ENCODE measurements around the gene KSR2.

Gene KSR2

GRCh38 chr12:117674313-117674712, 294.5 kb downstream of the KSR2 start:
- Histone ChIP-seq H3K9me2 (replicated peaks; ENCODE audit: control insufficient read depth, low read length) (no peaks in the 10 kb centered on the region), H3K27ac (ENCODE audit: low read depth, low read length) (no peak overlapping the region), H3K36me3 (ENCODE audit: control insufficient read depth, low read length) (no peaks in the 10 kb centered on the region), H3K4me2 (ENCODE audit: low read length) (no peak overlapping the region), H4K20me1 (ENCODE audit: control insufficient read depth, insufficient read depth, low read depth, low read length) (no peaks in the 10 kb centered on the region), H3F3A (ENCODE audit: control insufficient read depth, insufficient read depth) (no peaks in the 10 kb centered on the region), H3K27me3 (ENCODE audit: control insufficient read depth, low read length) (0 out of 2 replicates have a peak, but pooled peaks cover 2% of the 10 kb centered on the region), H3K4me1 (ENCODE audit: control insufficient read depth, low read length) (no peaks in the 10 kb centered on the region), H3K4me3 (ENCODE audit: low read length) (no peak overlapping the region), H3K9me3 (ENCODE audit: control insufficient read depth, insufficient read depth, low read length) (no peaks in the 10 kb centered on the region), H3K79me2 (ENCODE audit: control insufficient read depth, low read length) (no peaks in the 10 kb centered on the region)
- TF ChIP-seq EZH2phosphoT487 (IDR thresholded peaks at IDR 0.05; ENCODE audit: borderline replicate concordance, low read length), result no peak
- TF ChIP-seq CTCF (IDR thresholded peaks at IDR 0.05; ENCODE audit: low read depth, low read length, poor library complexity, severe bottlenecking), result no peak

- Histone ChIP-seq H3K36me3 (ENCODE audit: control insufficient read depth, low read length) (no peaks in the 10 kb centered on the region), H3K4me1 (ENCODE audit: control insufficient read depth, low read length) (no peaks in the 10 kb centered on the region), H3K27ac (ENCODE audit: low read depth, low read length) (no peak overlapping the region), H3K9me3 (ENCODE audit: control insufficient read depth, insufficient read depth, low read length) (no peaks in the 10 kb centered on the region), H3K4me3 (ENCODE audit: low read length) (no peak overlapping the region), H3K79me2 (ENCODE audit: control insufficient read depth, low read length) (no peaks in the 10 kb centered on the region), H3K9me2 (replicated peaks; ENCODE audit: control insufficient read depth, low read length) (no peaks in the 10 kb centered on the region), H4K20me1 (ENCODE audit: control insufficient read depth, insufficient read depth, low read depth, low read length) (no peaks in the 10 kb centered on the region), H3F3A (ENCODE audit: control insufficient read depth, insufficient read depth) (no peaks in the 10 kb centered on the region), H3K4me2 (ENCODE audit: low read length) (no peak overlapping the region), H3K27me3 (ENCODE audit: control insufficient read depth, low read length) (0 out of 2 replicates have a peak, but pooled peaks cover 2% of the 10 kb centered on the region)
- TF ChIP-seq CTCF (IDR thresholded peaks at IDR 0.05; ENCODE audit: low read depth, low read length, poor library complexity, severe bottlenecking), result peak; percentile 84
- TF ChIP-seq EZH2phosphoT487 (IDR thresholded peaks at IDR 0.05; ENCODE audit: borderline replicate concordance, low read length), result no peak
These were observed 297.1 kb downstream of the KSR2 start for GRCh38 chr12:117671734-117672133.

GRCh38 chr12:117664169-117664568, 304.6 kb downstream of the KSR2 start:
- no peaks in the 10 kb centered on the region for H3K36me3 ChIP-seq (ENCODE audit: control insufficient read depth, low read length)
- H3K9me3 ChIP-seq (ENCODE audit: control insufficient read depth, insufficient read depth, low read length), result no peaks in the 10 kb centered on the region
- no peak overlapping the region for H3K27ac ChIP-seq (ENCODE audit: low read depth, low read length)
- H3K4me3 ChIP-seq (ENCODE audit: low read length), result no peak overlapping the region
- 0 out of 2 replicates have a peak, but pooled peaks cover 6% of the 10 kb centered on the region for H3K27me3 ChIP-seq (ENCODE audit: control insufficient read depth, low read length)
- H4K20me1 ChIP-seq (ENCODE audit: control insufficient read depth, insufficient read depth, low read depth, low read length), result no peaks in the 10 kb centered on the region
- no peaks in the 10 kb centered on the region for H3K79me2 ChIP-seq (ENCODE audit: control insufficient read depth, low read length)
- H3K4me2 ChIP-seq (ENCODE audit: low read length), result no peak overlapping the region
- no peaks in the 10 kb centered on the region for H3K9me2 ChIP-seq (replicated peaks; ENCODE audit: control insufficient read depth, low read length)
- TF ChIP-seq EZH2phosphoT487 (IDR thresholded peaks at IDR 0.05; ENCODE audit: borderline replicate concordance, low read length) (no peak), CTCF (IDR thresholded peaks at IDR 0.05; ENCODE audit: low read depth, low read length, poor library complexity, severe bottlenecking) (no peak)
- H3F3A ChIP-seq (ENCODE audit: control insufficient read depth, insufficient read depth), result no peaks in the 10 kb centered on the region
- no peaks in the 10 kb centered on the region for H3K4me1 ChIP-seq (ENCODE audit: control insufficient read depth, low read length)
